Activated naive CD4-positive, alpha-beta T cell (primary cell): ENCODE data around the gene MRLN.
"Not testable (repeated sequence)": the region's sequence is repeated elsewhere in the genome, so short reads cannot be mapped to it uniquely, and the experiment has no call there.

Source experiments
- DNase-seq, 4 experiments: peaks; one replicate each; lab custom pipeline; 2025; lab: John Stamatoyannopoulos, UW

Gene MRLN

GRCh38 chr10:59753267-59753666 is at the start of gene MRLN:
MRLN (minus strand) TSS chr10:59753455.
- no peak for DNase-seq

GRCh38 chr10:59801171-59801570 is 47.9 kb upstream of the MRLN start:
- no peak for DNase-seq

- no peak for DNase-seq
Measured at GRCh38 chr10:59799421-59799820, 46.2 kb upstream of the MRLN start.

- no peak for DNase-seq
Measured at GRCh38 chr10:59793919-59794318, 40.7 kb upstream of the MRLN start.

- no peak for DNase-seq
Measured at GRCh38 chr10:59792812-59793211, 39.6 kb upstream of the MRLN start.

- no peak for DNase-seq
Measured at GRCh38 chr10:59791601-59792000, 38.3 kb upstream of the MRLN start.

- DNase-seq, result not testable (repeated sequence)
Measured at GRCh38 chr10:59790080-59790479, 36.8 kb upstream of the MRLN start.

- DNase-seq, result not testable (repeated sequence)
Measured at GRCh38 chr10:59788914-59789313, 35.7 kb upstream of the MRLN start.

GRCh38 chr10:59787032-59787431 is 33.8 kb upstream of the MRLN start:
- DNase-seq, result not testable (repeated sequence)

GRCh38 chr10:59785476-59785875 is 32.2 kb upstream of the MRLN start:
- DNase-seq, result not testable (repeated sequence)

- no peak for DNase-seq
Measured at GRCh38 chr10:59781511-59781910, 28.3 kb upstream of the MRLN start.

GRCh38 chr10:59779756-59780533 is 26.7 kb upstream of the MRLN start:
- no peak for DNase-seq

- DNase-seq, result no peak
Measured at GRCh38 chr10:59774451-59774850, 21.2 kb upstream of the MRLN start.

GRCh38 chr10:59773088-59773487 is 19.8 kb upstream of the MRLN start:
- DNase-seq, result no peak

- no peak for DNase-seq
Measured at GRCh38 chr10:59771162-59771807, 18.0 kb upstream of the MRLN start.

GRCh38 chr10:59770689-59771088 is 17.4 kb upstream of the MRLN start:
- no peak for DNase-seq

- no peak for DNase-seq
Measured at GRCh38 chr10:59762505-59762904, 9.2 kb upstream of the MRLN start.

GRCh38 chr10:59757966-59758365 is 4.7 kb upstream of the MRLN start:
- DNase-seq, result no peak

GRCh38 chr10:59754951-59755350 is 1.7 kb upstream of the MRLN start:
- DNase-seq, result no peak

GRCh38 chr10:59752278-59752940 is 846 bp downstream of the MRLN start:
- no peak for DNase-seq

- no peak for DNase-seq
Measured at GRCh38 chr10:59750155-59750945, 2.9 kb downstream of the MRLN start.

- DNase-seq, result no peak
Measured at GRCh38 chr10:59748834-59749233, 4.4 kb downstream of the MRLN start.
